Naive thymus-derived CD8-positive, alpha-beta T cell (primary cell): ENCODE results near the gene SERPINH1. TPM values are rescaled to one million over a fixed set of nuclear protein-coding genes. Genes with fewer than 3 reads are reported as not detected.

Experiments used
- ATAC-seq, 2 donors: fragments of 150-1000 bp; cut with Tn5 transposase in 1 of 2; sonication (Bioruptor Pico), chemical (Tn5 transposase) in 1 of 2; 1 replicate in 1 of 2; 2 replicates in 1 of 2; pipeline ENCODE4 v1.10.0; 2021; ENCODE audit warnings: mild to moderate bottlenecking in 2 of 2, moderate library complexity in 2 of 2
- POLR2A ChIA-PET: fragments of 350-600 bp; sonication (Branson Sonifier 250); formaldehyde crosslinking; loops from one replicate; lab custom pipeline; 2021; ENCODE audit warnings: antibody characterized with exemption; lab: Charles Lee
- DNase-seq, 10 donors: peaks; one replicate each; pipeline versions ENCODE4 v3.0.0 to v3.0.0-alpha.2; 2020 to 2022
- H3K27ac Mint-ChIP-seq, 10 donors: one replicate each; pipeline ENCODE4 v1.8.0; 2020 to 2022; ENCODE audit warnings: mild to moderate bottlenecking in 10 of 10, mixed read lengths in 10 of 10, moderate library complexity in 4 of 10, inconsistent platforms in 1 of 10
- H3K27me3 Mint-ChIP-seq, 5 donors: one replicate each; pipeline ENCODE4 v1.8.0; 2021 to 2022; ENCODE audit warnings: mixed read lengths in 5 of 5
- H3K36me3 Mint-ChIP-seq, 3 donors: one replicate each; pipeline ENCODE4 v1.8.0; 2020 to 2022; ENCODE audit warnings: mixed read lengths in 3 of 3, mild to moderate bottlenecking in 2 of 3, inconsistent platforms in 1 of 3
- H3K4me1 Mint-ChIP-seq, 4 donors: one replicate each; pipeline ENCODE4 v1.8.0; 2021 to 2022; ENCODE audit warnings: mixed read lengths in 4 of 4
- H3K4me3 Mint-ChIP-seq, 10 donors: one replicate each; pipeline ENCODE4 v1.8.0; 2020 to 2022; ENCODE audit warnings: mild to moderate bottlenecking in 10 of 10, mixed read lengths in 10 of 10, moderate library complexity in 6 of 10, inconsistent platforms in 1 of 10
- H3K9me3 Mint-ChIP-seq, 9 donors: one replicate each; pipeline ENCODE4 v1.8.0; 2020 to 2022; ENCODE audit warnings: mixed read lengths in 9 of 9, mild to moderate bottlenecking in 3 of 9, inconsistent platforms in 1 of 9, moderate library complexity in 1 of 9
- polyA plus RNA-seq, 3 donors: library from polyadenylated mRNA; unstranded; fragments of 300-500 nt; fragmentation: Illumina TruSeq; gene quantifications; one replicate each; pipeline ENCODE4 v1.2.3, GENCODE V29; 2021
- total RNA-seq, 8 experiments: library from RNA in 2 of 8; stranded (reverse) in 2 of 8; gene quantifications; one replicate each; pipeline ENCODE4 v1.2.3 and lab custom pipeline; 2021 to 2026

Gene SERPINH1
- total and polyA plus RNA-seq, 5 experiments from 2014 or later = 1.6 to 11.6 (median 4.5) TPM

DNA sequence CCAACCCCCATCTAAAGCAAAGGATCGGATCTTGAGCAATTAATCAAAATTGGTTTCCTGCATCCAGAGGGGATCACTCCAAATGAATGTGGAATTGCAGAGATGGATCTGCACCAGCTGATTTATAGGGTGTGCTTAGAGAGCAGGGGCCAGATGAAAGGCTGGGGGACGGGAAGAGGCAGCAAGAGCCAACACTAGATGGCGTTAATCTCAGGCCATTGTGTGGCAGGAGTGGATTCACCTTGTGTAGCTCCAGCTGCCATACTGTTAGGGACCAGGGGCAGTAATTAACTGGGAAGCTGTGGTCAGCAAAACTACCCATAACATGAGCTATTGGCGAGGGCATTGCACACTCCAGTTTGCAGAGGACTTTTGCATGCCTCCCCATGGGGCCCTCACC, 35.6 kb downstream of the SERPINH1 start:
- Mint-ChIP-seq H3K4me1 (peaks cover 4 to 9% (median 5%) of the 10 kb centered on the region in 4 donors), H3K27ac (no peak overlapping the region), H3K4me3 (no peak overlapping the region), H3K9me3 (no peaks in the 10 kb centered on the region), H3K27me3 (peaks cover 0 to 3% (median 0%) of the 10 kb centered on the region in 5 donors), H3K36me3 (no peaks in the 10 kb centered on the region)
- POLR2A ChIA-PET = no interaction called here
- DNase-seq = no peak
- no peak for ATAC-seq

GRCh38 chr11:75598264-75598663, 36.2 kb downstream of the SERPINH1 start:
- ATAC-seq (no peak), DNase-seq (no peak)
- Mint-ChIP-seq H3K27ac (no peak overlapping the region), H3K9me3 (no peaks in the 10 kb centered on the region), H3K36me3 (no peaks in the 10 kb centered on the region), H3K4me1 (peaks cover 0 to 3% (median 1%) of the 10 kb centered on the region in 4 donors), H3K4me3 (no peak overlapping the region), H3K27me3 (peaks cover 0 to 6% (median 2%) of the 10 kb centered on the region in 5 donors)
- POLR2A ChIA-PET = no interaction called here

- ATAC-seq (no peak), DNase-seq (no peak)
- H3K4me1 Mint-ChIP-seq = peaks cover 0 to 3% (median 0%) of the 10 kb centered on the region in 4 donors
- H3K27ac Mint-ChIP-seq = no peak overlapping the region
- H3K27me3 Mint-ChIP-seq = peaks cover 0 to 6% (median 2%) of the 10 kb centered on the region in 5 donors
- H3K9me3 Mint-ChIP-seq = no peaks in the 10 kb centered on the region
- POLR2A ChIA-PET = no interaction called here
- no peak overlapping the region for H3K4me3 Mint-ChIP-seq
- H3K36me3 Mint-ChIP-seq = no peaks in the 10 kb centered on the region
These were observed 36.8 kb downstream of the SERPINH1 start for GRCh38 chr11:75598900-75599299.

- Mint-ChIP-seq H3K4me3 (no peak overlapping the region), H3K9me3 (no peaks in the 10 kb centered on the region), H3K27me3 (peaks cover 0 to 9% (median 4%) of the 10 kb centered on the region in 5 donors), H3K27ac (no peak overlapping the region), H3K36me3 (no peaks in the 10 kb centered on the region), H3K4me1 (peaks cover 0 to 2% (median 0%) of the 10 kb centered on the region in 4 donors)
- DNase-seq (no peak), ATAC-seq (no peak)
- POLR2A ChIA-PET = no interaction called here
These were observed 38.3 kb downstream of the SERPINH1 start for GRCh38 chr11:75600356-75600755.

GRCh38 chr11:75601494-75601893, 39.4 kb downstream of the SERPINH1 start:
- no peak overlapping the region for H3K4me3 Mint-ChIP-seq
- H3K4me1 Mint-ChIP-seq = peaks cover 0 to 2% (median 0%) of the 10 kb centered on the region in 4 donors
- no peak overlapping the region for H3K27ac Mint-ChIP-seq
- H3K9me3 Mint-ChIP-seq = no peaks in the 10 kb centered on the region
- no peaks in the 10 kb centered on the region for H3K36me3 Mint-ChIP-seq
- H3K27me3 Mint-ChIP-seq = peaks cover 0 to 9% (median 6%) of the 10 kb centered on the region in 5 donors
- no peak for ATAC-seq
- POLR2A ChIA-PET = no interaction called here
- DNase-seq = no peak

GRCh38 chr11:75602951-75603350, 40.9 kb downstream of the SERPINH1 start:
- Mint-ChIP-seq H3K27ac (no peak overlapping the region), H3K36me3 (no peaks in the 10 kb centered on the region), H3K4me1 (peaks cover 0 to 2% (median 0%) of the 10 kb centered on the region in 4 donors), H3K9me3 (no peaks in the 10 kb centered on the region), H3K4me3 (no peak overlapping the region), H3K27me3 (peaks cover 0 to 10% (median 6%) of the 10 kb centered on the region in 5 donors)
- ATAC-seq (no peak), DNase-seq (no peak)
- POLR2A ChIA-PET = no interaction called here

DNA sequence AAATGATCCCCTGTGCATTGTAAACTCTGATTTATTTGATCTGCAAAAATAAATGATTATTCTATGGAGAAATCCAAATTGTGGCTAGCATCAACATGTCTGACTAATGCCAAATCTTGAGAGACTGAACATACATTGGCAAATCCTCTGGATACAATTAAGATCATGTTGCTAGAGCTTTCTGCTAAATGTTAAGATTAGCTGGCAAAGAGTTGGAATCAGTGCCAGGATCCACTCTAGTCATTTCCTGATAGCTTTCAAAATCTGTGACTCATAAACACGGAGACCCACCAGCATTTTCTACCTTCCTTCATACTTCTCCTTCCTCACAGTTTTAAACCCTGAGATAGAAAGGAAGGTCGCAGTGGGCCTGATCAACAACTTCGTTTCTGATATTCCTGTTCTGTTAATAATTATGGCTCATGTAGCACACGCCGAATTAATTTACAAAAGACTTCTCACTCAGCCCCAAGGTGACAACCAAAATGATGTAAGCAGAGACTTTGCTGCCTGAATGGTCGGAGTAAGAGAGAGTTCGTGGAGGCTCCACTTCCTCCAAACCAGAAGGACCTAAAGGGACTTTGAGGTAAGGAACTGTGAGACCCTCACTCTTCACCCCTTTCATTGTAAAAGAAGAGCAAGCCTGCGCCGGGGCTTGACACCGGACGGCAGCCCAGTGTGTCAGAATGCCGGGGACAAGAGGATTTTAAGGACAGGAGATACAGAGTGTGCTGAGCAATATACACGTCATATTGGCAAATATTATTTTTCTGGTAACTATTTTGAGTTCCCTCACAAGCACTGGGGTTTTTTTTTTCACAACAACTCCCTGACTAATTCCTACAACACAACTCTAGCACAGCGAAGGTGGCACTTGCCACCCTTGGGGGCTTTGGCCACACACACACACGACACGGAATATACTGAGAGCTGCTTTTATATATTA, 42.0 kb downstream of the SERPINH1 start:
- no peak for DNase-seq
- no peak overlapping the region for H3K27ac Mint-ChIP-seq
- POLR2A ChIA-PET = no interaction called here
- H3K4me3 Mint-ChIP-seq = no peak overlapping the region
- no peaks in the 10 kb centered on the region for H3K9me3 Mint-ChIP-seq
- peaks cover 0 to 10% (median 6%) of the 10 kb centered on the region in 5 donors for H3K27me3 Mint-ChIP-seq
- H3K4me1 Mint-ChIP-seq = peaks cover 0 to 2% (median 0%) of the 10 kb centered on the region in 4 donors
- no peak for ATAC-seq
- H3K36me3 Mint-ChIP-seq = no peaks in the 10 kb centered on the region

DNA sequence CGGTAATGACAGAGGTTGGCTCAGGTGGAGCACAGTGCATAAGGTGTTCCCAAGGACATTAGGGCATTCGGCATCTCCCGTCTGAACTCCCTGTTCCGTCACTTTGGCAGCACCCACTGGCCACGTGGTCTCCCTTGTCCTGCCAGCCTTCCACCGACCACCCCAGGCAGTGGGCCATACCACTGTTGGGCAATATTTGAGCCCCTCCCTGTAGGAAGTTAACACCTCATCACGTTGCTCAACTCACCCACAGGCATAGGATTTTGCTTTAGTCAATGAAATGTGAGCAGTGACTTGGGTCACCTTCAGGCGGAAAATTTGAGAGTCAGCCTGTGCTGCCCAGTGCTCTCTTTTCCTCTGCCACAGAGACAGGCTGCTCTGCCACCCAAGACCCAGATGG, 44.0 kb downstream of the SERPINH1 start:
- Mint-ChIP-seq H3K4me1 (peaks cover 0 to 2% (median 0%) of the 10 kb centered on the region in 4 donors), H3K4me3 (no peak overlapping the region)

DNA sequence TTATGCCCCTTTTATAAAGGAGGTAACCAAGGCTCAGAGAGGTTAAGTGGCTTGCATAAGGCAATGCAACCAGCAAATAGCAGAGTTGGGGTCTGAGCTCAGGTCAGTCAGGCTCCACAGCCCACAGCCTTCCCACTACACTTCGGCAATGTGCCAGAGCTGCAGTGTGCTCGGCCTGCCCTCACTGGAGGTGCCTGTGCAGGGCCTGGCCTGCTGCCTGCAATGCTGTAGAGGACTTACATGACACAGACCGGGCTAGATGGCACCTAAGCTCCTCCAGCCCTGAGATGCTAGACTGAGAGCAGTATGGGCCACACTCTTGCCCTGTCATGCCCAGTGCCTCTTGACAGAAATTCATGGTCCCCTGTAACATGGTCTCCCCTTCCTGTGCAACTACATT, 49.8 kb downstream of the SERPINH1 start:
- POLR2A ChIA-PET = no interaction called here
- no peaks in the 10 kb centered on the region for H3K9me3 Mint-ChIP-seq
- no peak for ATAC-seq

More for the DNA sequence above, 44.0 kb downstream of the SERPINH1 start:
- no peaks in the 10 kb centered on the region for H3K36me3 Mint-ChIP-seq
- H3K27me3 Mint-ChIP-seq = peaks cover 0 to 15% (median 6%) of the 10 kb centered on the region in 5 donors
- ATAC-seq (no peak), DNase-seq (no peak)
- no peaks in the 10 kb centered on the region for H3K9me3 Mint-ChIP-seq
- POLR2A ChIA-PET = no interaction called here
- no peak overlapping the region for H3K27ac Mint-ChIP-seq

GRCh38 chr11:75615751-75616150, 53.7 kb downstream of the SERPINH1 start:
- DNase-seq (no peak), ATAC-seq (no peak)
- peaks cover 0 to 25% (median 5%) of the 10 kb centered on the region in 5 donors for H3K27me3 Mint-ChIP-seq
- POLR2A ChIA-PET = no interaction called here
- H3K9me3 Mint-ChIP-seq = peaks cover 0 to 9% (median 3%) of the 10 kb centered on the region in 9 donors
- peaks cover 0 to 5% (median 3%) of the 10 kb centered on the region in 3 donors for H3K36me3 Mint-ChIP-seq
- H3K27ac Mint-ChIP-seq = no peak overlapping the region
- no peak overlapping the region for H3K4me3 Mint-ChIP-seq
- H3K4me1 Mint-ChIP-seq = no peaks in the 10 kb centered on the region

More for the DNA sequence above, 49.8 kb downstream of the SERPINH1 start:
- no peak overlapping the region for H3K27ac Mint-ChIP-seq
- H3K27me3 Mint-ChIP-seq = peaks cover 0 to 25% (median 6%) of the 10 kb centered on the region in 5 donors
- DNase-seq = no peak
- H3K4me1 Mint-ChIP-seq = no peaks in the 10 kb centered on the region
- no peak overlapping the region for H3K4me3 Mint-ChIP-seq
- no peaks in the 10 kb centered on the region for H3K36me3 Mint-ChIP-seq

- H3K36me3 Mint-ChIP-seq = peaks cover 0 to 5% (median 3%) of the 10 kb centered on the region in 3 donors
- no peak overlapping the region for H3K4me3 Mint-ChIP-seq
- H3K27me3 Mint-ChIP-seq = peaks cover 0 to 25% (median 5%) of the 10 kb centered on the region in 5 donors
- ATAC-seq (no peak), DNase-seq (no peak)
- POLR2A ChIA-PET = no interaction called here
- H3K27ac Mint-ChIP-seq = no peak overlapping the region
- H3K9me3 Mint-ChIP-seq = peaks cover 0 to 9% (median 3%) of the 10 kb centered on the region in 9 donors
- no peaks in the 10 kb centered on the region for H3K4me1 Mint-ChIP-seq
These were observed 54.2 kb downstream of the SERPINH1 start for GRCh38 chr11:75616281-75616680.
